ENCODE results near the gene DOC2A. TPM values are rescaled to one million over a fixed set of nuclear protein-coding genes. Genes with fewer than 3 reads are reported as not detected.

DOC2A gene
- total and polyA plus RNA-seq, 10 of the 15 experiments (the other 5 are each of a cell fraction or from before 2014, with no cell fraction given) = 0.06 to 0.17 (median 0.12) TPM; not detected in 6

- Histone ChIP-seq H3K9me3 (replicated peaks; ENCODE audit: control insufficient read depth, insufficient read depth, low read length) (no peaks in the 10 kb centered on the region), H3K4me3 (no peak overlapping the region), H3K9ac (ENCODE audit: control insufficient read depth, insufficient read depth, low read length) (no peak overlapping the region), H3K27ac (ENCODE audit: control insufficient read depth, insufficient read depth) (no peak overlapping the region), H2AFZ (ENCODE audit: control insufficient read depth, low read depth, low read length) (no peak overlapping the region), H4K20me1 (ENCODE audit: control insufficient read depth, insufficient read depth) (no peaks in the 10 kb centered on the region), H3K4me1 (ENCODE audit: control insufficient read depth, insufficient read depth, low read length) (peaks cover 2% of the 10 kb centered on the region; the same call in 1 of the 2 replicates), H3K4me2 (ENCODE audit: control insufficient read depth, insufficient read depth) (no peak overlapping the region), H3K27me3 (replicated peaks in 1 of 2; ENCODE audit: control insufficient read depth in 2 of 2, insufficient read depth in 2 of 2, low read length in 1 of 2) (no peaks in the 10 kb centered on the region), H3K36me3 (ENCODE audit: control insufficient read depth in 2 of 2, insufficient read depth in 2 of 2, low read length in 1 of 2) (no peaks in the 10 kb centered on the region), H3K79me2 (ENCODE audit: control insufficient read depth, insufficient read depth, low read length) (peaks cover 4% of the 10 kb centered on the region; the same call in 1 of the 2 replicates)
- intact Hi-C loops (cut with micrococcal nuclease; ENCODE audit: unreplicated experiment) = no loop called here
- ChIA-PET SMC1A (ENCODE audit: uncharacterized antibody, unreplicated experiment) (no interaction called here), CTCF (no interaction called here), RAD21 (ENCODE audit: unreplicated experiment) (no interaction called here), POLR2A (no interaction called here)
- in situ Hi-C loops (cut with MboI) = no loop called here
- TF ChIP-seq E4F1 (IDR thresholded peaks at IDR 0.05; ENCODE audit: borderline replicate concordance, partially characterized antibody) = no peak
- WGBS (ENCODE audit: insufficient coverage, insufficient replicate concordance, low lambda C conversion rate, missing lambda C conversion rate) = 57% methylated on average over 5 of the region's 5 CpGs
- BruUV-seq (replicated peaks) = no TSS peak
- no peak for FAIRE-seq
- no peak for ATAC-seq
- no peak for DNase-seq (ENCODE audit: low read depth, low spot score)
These were observed 52.1 kb downstream of the DOC2A start for GRCh38 chr16:29958756-29959155.

Other genes starting within 250 kb of the DOC2A start
Only the 7 nearest of the 27 such genes appear.
- gene TMEM219, start 48.9 kb downstream of the DOC2A start, total RNA-seq (2014; rRNA removed) = 60.4 and 64.2 TPM in 2 replicates
- gene TMEM219, start 48.9 kb downstream of the DOC2A start, total RNA-seq (2014; rRNA removed; fragmentation: Illumina TruSeq; extraction: Trizol) = 38.5 and 40.4 TPM in 2 replicates
- gene TMEM219, start 48.9 kb downstream of the DOC2A start, total RNA-seq (2021) = 56.4 and 59.6 TPM in 2 replicates
- gene TMEM219, start 48.9 kb downstream of the DOC2A start, polyA plus RNA-seq (2011; rRNA removed) = 34.2 and 52.7 TPM in 2 replicates
- gene TMEM219, start 48.9 kb downstream of the DOC2A start, polyA plus RNA-seq (2014; fragmentation: Illumina TruSeq; extraction: Trizol) = 21.0 and 33.6 TPM in 2 replicates
- 10 to 100 TPM; 43.0 to 56.5 TPM for gene TMEM219, start 48.9 kb downstream of the DOC2A start, polyA plus RNA-seq (2014; fragmentation: Nextera tagmentation; extraction: Ambion mirVana)
- 63.0 and 70.2 TPM in 2 replicates for gene TMEM219, start 48.9 kb downstream of the DOC2A start, polyA plus RNA-seq (2014; rRNA removed)
- gene TMEM219, start 48.9 kb downstream of the DOC2A start, polyA plus RNA-seq (2016; fragmentation: Nextera tagmentation; extraction: Ambion mirVana) = 10 to 100 TPM; 66.1 to 74.6 TPM
- gene TAOK2, start 37.2 kb downstream of the DOC2A start, total RNA-seq (2014; rRNA removed) = 24.4 and 28.5 TPM in 2 replicates
- 10.7 and 11.9 TPM in 2 replicates for gene TAOK2, start 37.2 kb downstream of the DOC2A start, total RNA-seq (2014; rRNA removed; fragmentation: Illumina TruSeq; extraction: Trizol)
- gene TAOK2, start 37.2 kb downstream of the DOC2A start, total RNA-seq (2021) = 33.8 and 40.2 TPM in 2 replicates
- 8.8 and 14.3 TPM in 2 replicates for gene TAOK2, start 37.2 kb downstream of the DOC2A start, polyA plus RNA-seq (2011; rRNA removed)
- gene TAOK2, start 37.2 kb downstream of the DOC2A start, polyA plus RNA-seq (2014; fragmentation: Illumina TruSeq; extraction: Trizol) = 7.4 and 11.1 TPM in 2 replicates
- gene TAOK2, start 37.2 kb downstream of the DOC2A start, polyA plus RNA-seq (2014; fragmentation: Nextera tagmentation; extraction: Ambion mirVana) = under 1 TPM; 0.14 to 0.51 TPM
- 27.7 and 32.8 TPM in 2 replicates for gene TAOK2, start 37.2 kb downstream of the DOC2A start, polyA plus RNA-seq (2014; rRNA removed)
- gene TAOK2, start 37.2 kb downstream of the DOC2A start, polyA plus RNA-seq (2016; fragmentation: Nextera tagmentation; extraction: Ambion mirVana) = 10 to 100 TPM in 1 of 2 experiments, 1 to 10 TPM in 1; 9.8 to 11.2 TPM
- gene HIRIP3, start 15.4 kb downstream of the DOC2A start, total RNA-seq (2014; rRNA removed) = 19.1 and 30.1 TPM in 2 replicates
- gene HIRIP3, start 15.4 kb downstream of the DOC2A start, total RNA-seq (2014; rRNA removed; fragmentation: Illumina TruSeq; extraction: Trizol) = 13.9 and 14.7 TPM in 2 replicates
- 26.1 and 26.5 TPM in 2 replicates for gene HIRIP3, start 15.4 kb downstream of the DOC2A start, total RNA-seq (2021)
- 6.2 and 10.9 TPM in 2 replicates for gene HIRIP3, start 15.4 kb downstream of the DOC2A start, polyA plus RNA-seq (2011; rRNA removed)
- gene HIRIP3, start 15.4 kb downstream of the DOC2A start, polyA plus RNA-seq (2014; fragmentation: Illumina TruSeq; extraction: Trizol) = 14.8 and 21.2 TPM in 2 replicates
- 1 to 10 TPM; 4.1 to 9.8 TPM for gene HIRIP3, start 15.4 kb downstream of the DOC2A start, polyA plus RNA-seq (2014; fragmentation: Nextera tagmentation; extraction: Ambion mirVana)
- 33.1 and 36.7 TPM in 2 replicates for gene HIRIP3, start 15.4 kb downstream of the DOC2A start, polyA plus RNA-seq (2014; rRNA removed)
- 10 to 100 TPM; 40.5 to 43.5 TPM for gene HIRIP3, start 15.4 kb downstream of the DOC2A start, polyA plus RNA-seq (2016; fragmentation: Nextera tagmentation; extraction: Ambion mirVana)
- gene INO80E, start 14.8 kb downstream of the DOC2A start, total RNA-seq (2014; rRNA removed) = 48.3 and 58.9 TPM in 2 replicates
- gene INO80E, start 14.8 kb downstream of the DOC2A start, total RNA-seq (2014; rRNA removed; fragmentation: Illumina TruSeq; extraction: Trizol) = 27.0 and 31.0 TPM in 2 replicates
- gene INO80E, start 14.8 kb downstream of the DOC2A start, total RNA-seq (2021) = 73.3 and 74.0 TPM in 2 replicates
- gene INO80E, start 14.8 kb downstream of the DOC2A start, polyA plus RNA-seq (2011; rRNA removed) = 14.3 and 17.9 TPM in 2 replicates
- 41.3 and 67.7 TPM in 2 replicates for gene INO80E, start 14.8 kb downstream of the DOC2A start, polyA plus RNA-seq (2014; fragmentation: Illumina TruSeq; extraction: Trizol)
- gene INO80E, start 14.8 kb downstream of the DOC2A start, polyA plus RNA-seq (2014; fragmentation: Nextera tagmentation; extraction: Ambion mirVana) = under 1 TPM; 0.39 to 0.90 TPM
- 58.1 and 72.7 TPM in 2 replicates for gene INO80E, start 14.8 kb downstream of the DOC2A start, polyA plus RNA-seq (2014; rRNA removed)
- 10 to 100 TPM; 29.5 to 35.0 TPM for gene INO80E, start 14.8 kb downstream of the DOC2A start, polyA plus RNA-seq (2016; fragmentation: Nextera tagmentation; extraction: Ambion mirVana)
- gene C16orf92, start 12.2 kb upstream of the DOC2A start, total RNA-seq (2014; rRNA removed) = not detected in 2 replicates
- gene C16orf92, start 12.2 kb upstream of the DOC2A start, total RNA-seq (2014; rRNA removed; fragmentation: Illumina TruSeq; extraction: Trizol) = not detected in 2 replicates
- not detected in 2 replicates for gene C16orf92, start 12.2 kb upstream of the DOC2A start, total RNA-seq (2021)
- gene C16orf92, start 12.2 kb upstream of the DOC2A start, polyA plus RNA-seq (2011; rRNA removed) = not detected in 2 replicates
- not detected in 2 replicates for gene C16orf92, start 12.2 kb upstream of the DOC2A start, polyA plus RNA-seq (2014; fragmentation: Illumina TruSeq; extraction: Trizol)
- not detected for gene C16orf92, start 12.2 kb upstream of the DOC2A start, polyA plus RNA-seq (2014; fragmentation: Nextera tagmentation; extraction: Ambion mirVana)
- not detected in 2 replicates for gene C16orf92, start 12.2 kb upstream of the DOC2A start, polyA plus RNA-seq (2014; rRNA removed)
- gene C16orf92, start 12.2 kb upstream of the DOC2A start, polyA plus RNA-seq (2016; fragmentation: Nextera tagmentation; extraction: Ambion mirVana) = not detected
- 0.22 TPM in 1 of 2 replicates, not detected in the other for gene TLCD3B, start 20.2 kb upstream of the DOC2A start, total RNA-seq (2014; rRNA removed)
- gene TLCD3B, start 20.2 kb upstream of the DOC2A start, total RNA-seq (2014; rRNA removed; fragmentation: Illumina TruSeq; extraction: Trizol) = 0.13 TPM in 1 of 2 replicates, not detected in the other
- 0.29 and 0.51 TPM in 2 replicates for gene TLCD3B, start 20.2 kb upstream of the DOC2A start, total RNA-seq (2021)
- gene TLCD3B, start 20.2 kb upstream of the DOC2A start, polyA plus RNA-seq (2011; rRNA removed) = 0.08 and 0.12 TPM in 2 replicates
- 0.35 TPM in 1 of 2 replicates, not detected in the other for gene TLCD3B, start 20.2 kb upstream of the DOC2A start, polyA plus RNA-seq (2014; fragmentation: Illumina TruSeq; extraction: Trizol)
- under 1 TPM in 1 of 2 experiments, not detected in 1; 0.05 TPM for gene TLCD3B, start 20.2 kb upstream of the DOC2A start, polyA plus RNA-seq (2014; fragmentation: Nextera tagmentation; extraction: Ambion mirVana)
- gene TLCD3B, start 20.2 kb upstream of the DOC2A start, polyA plus RNA-seq (2014; rRNA removed) = 0.22 and 0.28 TPM in 2 replicates
- gene TLCD3B, start 20.2 kb upstream of the DOC2A start, polyA plus RNA-seq (2016; fragmentation: Nextera tagmentation; extraction: Ambion mirVana) = not detected
- 1,247 and 1,393 TPM in 2 replicates for gene ALDOA, start 54.7 kb upstream of the DOC2A start, total RNA-seq (2014; rRNA removed)
- gene ALDOA, start 54.7 kb upstream of the DOC2A start, total RNA-seq (2014; rRNA removed; fragmentation: Illumina TruSeq; extraction: Trizol) = 804 and 922 TPM in 2 replicates
- gene ALDOA, start 54.7 kb upstream of the DOC2A start, total RNA-seq (2021) = 1,355 and 1,356 TPM in 2 replicates
- gene ALDOA, start 54.7 kb upstream of the DOC2A start, polyA plus RNA-seq (2011; rRNA removed) = 672 and 1,081 TPM in 2 replicates
- 300 and 751 TPM in 2 replicates for gene ALDOA, start 54.7 kb upstream of the DOC2A start, polyA plus RNA-seq (2014; fragmentation: Illumina TruSeq; extraction: Trizol)
- gene ALDOA, start 54.7 kb upstream of the DOC2A start, polyA plus RNA-seq (2014; fragmentation: Nextera tagmentation; extraction: Ambion mirVana) = 100 to 1,000 TPM; 218 to 335 TPM
- 1,109 and 1,522 TPM in 2 replicates for gene ALDOA, start 54.7 kb upstream of the DOC2A start, polyA plus RNA-seq (2014; rRNA removed)
- gene ALDOA, start 54.7 kb upstream of the DOC2A start, polyA plus RNA-seq (2016; fragmentation: Nextera tagmentation; extraction: Ambion mirVana) = 1,000 to 10,000 TPM; 2,119 to 2,339 TPM

Data from GM12878 (cell line).